ES-I3 (cell line): ENCODE results near the gene RPS10.

Experiments
- H3K36me3 ChIP-seq: 2 replicates; pipeline ENCODE4 v1.6.1; 2013; ENCODE audit warnings: mild to moderate bottlenecking, low read length, control low read depth, moderate library complexity; ENCODE audit not compliant: insufficient read depth
- H3K4me1 ChIP-seq: 2 replicates; pipeline ENCODE4 v1.6.1; 2013; ENCODE audit warnings: mild to moderate bottlenecking, control low read depth, low read length; ENCODE audit not compliant: insufficient read depth
- H3K9ac ChIP-seq: 2 replicates; pipeline ENCODE4 v1.6.1; 2013; ENCODE audit warnings: low read depth, mild to moderate bottlenecking, low read length, moderate library complexity
- H3K9me3 ChIP-seq: 2 replicates; pipeline ENCODE4 v1.6.1; 2013; ENCODE audit warnings: mild to moderate bottlenecking, low read length, moderate library complexity; ENCODE audit not compliant: control insufficient read depth, insufficient read depth

Gene RPS10

DNA sequence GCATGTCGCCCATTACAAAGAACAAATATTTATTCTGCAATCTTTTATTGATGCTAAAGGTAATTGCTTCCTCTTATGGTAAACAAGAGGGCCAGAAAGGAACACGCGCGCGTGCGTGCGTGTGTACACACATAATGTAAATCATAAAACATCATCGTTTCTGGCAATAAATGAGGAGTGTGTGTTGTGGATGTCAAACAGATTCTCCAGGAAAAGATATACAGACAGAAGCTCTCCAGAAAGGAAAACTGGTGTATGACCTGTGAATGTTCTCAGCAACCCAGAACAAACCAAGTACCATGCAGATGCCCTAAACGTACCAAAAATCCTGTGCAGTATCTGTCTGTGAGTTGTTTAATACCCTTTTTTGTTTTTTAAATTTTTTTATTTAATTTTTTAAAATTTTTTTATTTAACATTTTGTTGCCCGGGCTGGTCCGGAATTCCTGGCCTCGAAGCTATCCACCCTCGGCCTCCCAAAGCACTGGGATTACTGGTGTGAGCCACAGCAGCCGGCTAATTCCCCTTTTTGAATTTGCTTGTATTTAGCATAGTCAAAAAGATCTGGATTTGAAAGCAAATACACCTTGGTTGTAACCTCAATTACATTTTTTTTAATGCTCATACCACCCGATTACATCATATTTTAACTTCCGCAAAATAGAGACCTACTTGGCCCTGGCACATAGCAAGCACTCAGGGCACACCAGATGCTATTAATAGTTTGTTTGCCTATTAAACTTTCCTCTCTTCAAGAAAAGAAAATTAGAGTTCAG is 32.5 kb downstream of the RPS10 start:
- Histone ChIP-seq H3K9ac (peak overlapping the region; percentile 94; the same call in 1 of the 2 replicates), H3K9me3 (no peaks in the 10 kb centered on the region), H3K4me1 (0 out of 2 replicates have a peak, but pooled peaks cover 2% of the 10 kb centered on the region), H3K36me3 (no peaks in the 10 kb centered on the region)

- Histone ChIP-seq H3K4me1 (0 out of 2 replicates have a peak, but pooled peaks cover 2% of the 10 kb centered on the region), H3K9me3 (no peaks in the 10 kb centered on the region), H3K36me3 (no peaks in the 10 kb centered on the region), H3K9ac (peak within 1 kb of the TSS; percentile 94)
Measured at GRCh38 chr6:34392497-34393190, 33.2 kb downstream of the RPS10 start, which contains the start of gene NUDT3. NUDT3 (minus strand) TSS chr6:34392669; CDS start chr6:34392362, 307 bp downstream.

DNA sequence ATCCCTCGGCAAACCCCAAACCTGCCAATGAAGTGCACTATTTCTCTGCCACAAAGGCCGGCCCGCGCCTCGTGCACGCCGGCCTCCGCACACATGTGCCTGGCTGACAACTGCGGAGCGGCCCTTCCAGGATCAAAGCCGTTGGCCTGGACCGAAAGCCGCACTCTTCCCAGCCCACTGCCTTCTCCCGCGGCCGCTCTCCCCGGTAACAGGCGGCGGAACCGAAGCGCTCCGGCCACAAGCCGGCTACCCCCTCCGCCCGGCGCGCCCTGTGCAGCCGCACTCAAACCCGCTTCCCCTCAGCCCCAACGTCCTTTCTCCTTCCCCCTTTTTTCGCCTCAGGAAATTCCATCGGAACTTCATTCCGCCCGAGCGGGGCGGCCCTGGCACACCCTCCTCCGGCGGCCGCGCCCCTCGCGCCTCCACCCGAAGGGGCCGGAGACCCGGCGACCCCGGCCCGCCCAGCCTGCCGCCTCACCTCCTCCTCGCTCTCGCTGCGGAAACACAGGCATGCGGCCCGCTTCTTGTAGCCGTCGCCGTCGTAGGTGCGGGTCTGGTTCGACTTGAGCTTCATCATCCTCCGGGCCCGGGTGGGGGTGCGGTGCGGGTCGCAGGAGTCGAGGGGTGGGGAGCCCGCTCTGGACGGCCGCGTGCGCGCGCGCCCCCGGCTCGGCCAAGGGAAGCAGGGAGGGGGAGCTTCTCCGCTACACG is 33.9 kb downstream of the RPS10 start:
- Histone ChIP-seq H3K9me3 (no peaks in the 10 kb centered on the region), H3K9ac (peak overlapping the region; percentile 94), H3K36me3 (no peaks in the 10 kb centered on the region), H3K4me1 (0 out of 2 replicates have a peak, but pooled peaks cover 2% of the 10 kb centered on the region)

DNA sequence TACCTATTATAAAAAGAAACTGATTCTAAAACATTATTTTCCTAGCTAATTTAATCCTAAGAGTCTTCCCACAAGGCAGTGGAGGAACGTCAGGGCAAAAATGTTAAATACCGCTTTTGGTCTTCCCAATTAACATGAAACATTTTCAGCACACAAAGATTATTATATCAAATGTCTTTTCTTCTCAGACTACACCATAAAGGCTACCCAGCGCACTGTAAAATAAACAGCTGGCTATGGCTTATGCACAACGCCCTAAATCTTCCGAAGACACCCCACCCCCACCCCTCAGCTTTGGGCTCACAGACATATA is 34.4 kb downstream of the RPS10 start:
- no peaks in the 10 kb centered on the region for H3K36me3 ChIP-seq
- peak overlapping the region; percentile 94 for H3K9ac ChIP-seq
- H3K9me3 ChIP-seq: no peaks in the 10 kb centered on the region
- H3K4me1 ChIP-seq: 0 out of 2 replicates have a peak, but pooled peaks cover 2% of the 10 kb centered on the region

DNA sequence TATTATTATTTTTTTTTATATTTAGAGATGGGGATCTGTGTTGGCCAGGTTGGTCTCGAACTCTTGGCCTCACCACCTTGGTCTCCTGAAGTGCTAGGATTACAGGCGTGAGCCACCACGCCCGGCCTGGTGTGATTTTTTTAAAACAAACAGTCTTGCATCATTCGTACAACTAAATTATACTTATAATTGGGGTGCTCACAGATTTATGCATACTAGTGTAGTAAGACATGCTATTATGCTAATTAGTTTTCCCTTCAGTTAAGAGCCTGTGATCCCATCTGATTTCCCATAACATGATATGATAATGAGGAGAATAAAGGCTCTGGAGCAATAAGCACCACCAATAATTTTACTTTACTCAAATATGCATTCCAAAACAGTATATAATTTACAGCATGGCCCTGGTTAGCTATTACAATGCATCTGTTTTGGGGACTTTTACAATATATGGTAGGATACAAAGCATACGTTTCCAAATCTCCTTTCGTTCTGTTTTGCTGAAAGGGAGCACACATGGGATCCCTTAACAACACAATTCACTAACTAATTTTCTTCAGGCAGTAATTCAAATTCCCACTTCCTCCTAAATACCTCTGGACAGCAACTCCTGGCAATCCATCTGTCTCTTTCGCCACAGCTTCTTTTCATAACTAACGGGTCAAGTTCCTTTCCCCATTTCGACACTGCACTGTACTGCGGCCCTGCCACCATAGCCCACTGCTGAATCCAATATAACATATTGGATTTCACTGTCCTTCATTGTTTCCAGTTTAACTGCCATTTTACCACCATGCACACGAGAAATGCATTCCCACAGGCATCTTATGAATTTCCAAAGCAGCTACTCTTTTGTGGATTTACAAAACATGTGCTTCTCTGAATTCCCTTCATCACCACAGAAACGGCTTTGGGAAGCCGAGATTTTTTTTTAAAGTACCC is 35.1 kb downstream of the RPS10 start:
- Histone ChIP-seq H3K36me3 (no peaks in the 10 kb centered on the region), H3K9ac (peak overlapping the region; percentile 94), H3K4me1 (0 out of 2 replicates have a peak, but pooled peaks cover 2% of the 10 kb centered on the region)

DNA sequence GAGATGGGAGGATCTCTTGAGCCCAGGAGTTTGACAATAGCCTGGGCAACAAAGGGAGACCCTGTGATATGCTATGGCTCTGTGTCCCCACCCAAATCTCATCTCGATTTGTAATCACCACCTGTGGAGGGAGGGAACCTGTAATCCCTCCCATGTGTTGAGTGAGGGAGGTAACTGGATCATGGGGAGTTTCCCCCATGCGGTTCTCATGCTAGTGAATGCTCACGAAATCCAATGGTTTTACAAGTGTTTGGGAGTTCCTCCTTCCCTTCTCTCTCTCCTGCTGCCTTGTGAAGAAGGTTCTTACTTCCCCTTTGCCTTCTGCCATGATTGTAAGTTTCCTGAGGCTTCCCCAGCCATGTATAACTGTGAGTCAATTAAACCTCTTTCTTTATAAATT is 36.8 kb downstream of the RPS10 start:
- Histone ChIP-seq H3K4me1 (peaks cover 7% of the 10 kb centered on the region; the same call in 1 of the 2 replicates), H3K9me3 (no peaks in the 10 kb centered on the region), H3K9ac (no peak overlapping the region)

More for the DNA sequence above, 35.1 kb downstream of the RPS10 start:
- H3K9me3 ChIP-seq: no peaks in the 10 kb centered on the region

GRCh38 chr6:34388421-34388820 is 37.4 kb downstream of the RPS10 start:
- no peak overlapping the region for H3K9ac ChIP-seq
- H3K4me1 ChIP-seq: peaks cover 10% of the 10 kb centered on the region; the same call in 1 of the 2 replicates
- H3K36me3 ChIP-seq: no peaks in the 10 kb centered on the region
- H3K9me3 ChIP-seq: no peaks in the 10 kb centered on the region

More for the DNA sequence above, 36.8 kb downstream of the RPS10 start:
- H3K36me3 ChIP-seq: no peaks in the 10 kb centered on the region

GRCh38 chr6:34386316-34387137 is 39.3 kb downstream of the RPS10 start:
- Histone ChIP-seq H3K36me3 (no peaks in the 10 kb centered on the region), H3K9ac (no peak overlapping the region), H3K9me3 (no peaks in the 10 kb centered on the region), H3K4me1 (peaks cover 7% of the 10 kb centered on the region; the same call in 1 of the 2 replicates)

GRCh38 chr6:34385793-34386195 is 40.1 kb downstream of the RPS10 start:
- Histone ChIP-seq H3K9me3 (no peaks in the 10 kb centered on the region), H3K9ac (no peak overlapping the region), H3K4me1 (peaks cover 7% of the 10 kb centered on the region; the same call in 1 of the 2 replicates), H3K36me3 (no peaks in the 10 kb centered on the region)

- no peaks in the 10 kb centered on the region for H3K36me3 ChIP-seq
- H3K9me3 ChIP-seq: no peaks in the 10 kb centered on the region
- peaks cover 7% of the 10 kb centered on the region; the same call in 1 of the 2 replicates for H3K4me1 ChIP-seq
- H3K9ac ChIP-seq: no peak overlapping the region
Measured at GRCh38 chr6:34384321-34385153, 41.3 kb downstream of the RPS10 start.

GRCh38 chr6:34383656-34384320 is 42.1 kb downstream of the RPS10 start:
- no peak overlapping the region for H3K9ac ChIP-seq
- H3K4me1 ChIP-seq: peaks cover 7% of the 10 kb centered on the region; the same call in 1 of the 2 replicates
- H3K36me3 ChIP-seq: no peaks in the 10 kb centered on the region
- H3K9me3 ChIP-seq: no peaks in the 10 kb centered on the region

- Histone ChIP-seq H3K4me1 (peaks cover 7% of the 10 kb centered on the region; the same call in 1 of the 2 replicates), H3K9ac (no peak overlapping the region), H3K9me3 (no peaks in the 10 kb centered on the region), H3K36me3 (no peaks in the 10 kb centered on the region)
Measured at GRCh38 chr6:34383161-34383631, 42.7 kb downstream of the RPS10 start.
